Esophagus squamous epithelium (tissue), 5 donors: Measurements from ENCODE around the gene CNOT4. TPM values are rescaled to one million over a fixed set of nuclear protein-coding genes. Genes with fewer than 3 reads are reported as not detected.

ENCODE experiments used
- DNase-seq: peaks from one replicate; lab custom pipeline; 2025; lab: John Stamatoyannopoulos, UW
- H3K27ac ChIP-seq, 4 donors: fragments of 200-600 bp; sonication (generic); one replicate each; pipeline ENCODE4 v1.5.1; 2016 to 2019; ENCODE audit warnings: mild to moderate bottlenecking in 1 of 4
- H3K27me3 ChIP-seq, 4 donors: fragments of 200-600 bp; sonication (generic); 1 replicate in 3 of 4; 2 replicates in 1 of 4; pipeline versions ENCODE4 v1.5.1 to v1.6.0; 2017 to 2021; ENCODE audit warnings: antibody characterized with exemption in 1 of 4
- H3K36me3 ChIP-seq, 3 donors: fragments of 200-600 bp; sonication (generic); one replicate each; pipeline ENCODE4 v1.5.1; 2016 to 2019
- H3K4me1 ChIP-seq, 3 donors: fragments of 200-600 bp; sonication (generic); one replicate each; pipeline ENCODE4 v1.5.1; 2017 to 2019
- H3K4me3 ChIP-seq, 4 donors: fragments of 200-600 bp; sonication (generic); 1 replicate in 3 of 4; 2 replicates in 1 of 4; pipeline ENCODE4 v1.5.1; 2016 to 2019; ENCODE audit warnings: mild to moderate bottlenecking in 2 of 4, moderate library complexity in 1 of 4
- H3K9me3 ChIP-seq, 3 donors: fragments of 200-600 bp; sonication (generic); one replicate each; pipeline ENCODE4 v1.5.1; 2016 to 2019
- CTCF ChIP-seq, 6 experiments: fragments of 450-650 bp in 4 of 6; fragments of 200-600 bp in 2 of 6; sonication (generic) in 2 of 6; IDR thresholded peaks; one replicate each; pipeline ENCODE4 v1.5.1; 2016 to 2019; ENCODE audit warnings: antibody characterized with exemption in 6 of 6, mild to moderate bottlenecking in 4 of 6, moderate library complexity in 4 of 6
- POLR2A ChIP-seq, 4 donors: fragments of 450-650 bp; IDR thresholded peaks; one replicate each; pipeline ENCODE4 v1.6.1; 2017; ENCODE audit warnings: antibody characterized with exemption in 4 of 4, mild to moderate bottlenecking in 4 of 4, moderate library complexity in 3 of 4
- WGBS, 2 donors: methylation state at CpG; one replicate each; pipeline ENCODE4 v1.1.5; 2018; 5-methylcytosine and 5-hydroxymethylcytosine counted together
- intact Hi-C: fragments of 100-400 bp; cut with DNase I; formaldehyde crosslinking; loops from one replicate; pipeline ENCODE4 v1.15.0; 2022
- total RNA-seq, 4 donors: library from RNA; depleted of rRNA; stranded (reverse); fragments of >200 nt; gene quantifications; one replicate each; pipeline ENCODE4 v1.1.0, GENCODE V29; 2016
- donor health status: DM: yes; HTN: yes; CAD: no.

Gene CNOT4
- total RNA-seq, 4 donors from 2014 or later: 7.3 to 20.0 (median 14.0) TPM

- WGBS, 2 donors: 53 to 58% methylated on average over 1 of the region's 1 CpG
Measured at GRCh38 chr7:135349746-135350145, 160.2 kb downstream of the CNOT4 start.

GRCh38 chr7:135348493-135348892 is 161.4 kb downstream of the CNOT4 start:
- no peak for DNase-seq
- Histone ChIP-seq H3K27ac (no peak overlapping the region), H3K27me3 (no peaks in the 10 kb centered on the region), H3K4me1 (no peaks in the 10 kb centered on the region), H3K36me3 (no peaks in the 10 kb centered on the region), H3K9me3 (no peaks in the 10 kb centered on the region), H3K4me3 (no peak overlapping the region)
- intact Hi-C loops: no loop called here
- TF ChIP-seq CTCF (IDR thresholded peaks at IDR 0.05) (no peak), POLR2A (IDR thresholded peaks at IDR 0.05) (no peak)

More at GRCh38 chr7:135349746-135350145, 160.2 kb downstream of the CNOT4 start:
- no peak for DNase-seq
- intact Hi-C loops: no loop called here
- TF ChIP-seq CTCF (IDR thresholded peaks at IDR 0.05): no peak
- no peak for TF ChIP-seq POLR2A (IDR thresholded peaks at IDR 0.05)
- H3K36me3 ChIP-seq: no peaks in the 10 kb centered on the region
- H3K9me3 ChIP-seq: no peaks in the 10 kb centered on the region
- no peaks in the 10 kb centered on the region for H3K27me3 ChIP-seq
- H3K4me1 ChIP-seq: no peaks in the 10 kb centered on the region
- H3K4me3 ChIP-seq: no peak overlapping the region
- H3K27ac ChIP-seq: no peak overlapping the region

GRCh38 chr7:135343361-135343760 is 166.5 kb downstream of the CNOT4 start:
- 71 to 73% methylated on average over 1 to 2 of the region's 2 CpGs for WGBS, 2 donors
- intact Hi-C loops: no loop called here
- Histone ChIP-seq H3K27ac (no peak overlapping the region), H3K9me3 (no peaks in the 10 kb centered on the region), H3K36me3 (no peaks in the 10 kb centered on the region), H3K27me3 (no peaks in the 10 kb centered on the region), H3K4me1 (no peaks in the 10 kb centered on the region), H3K4me3 (no peak overlapping the region)
- no peak for DNase-seq
- TF ChIP-seq CTCF (IDR thresholded peaks at IDR 0.05): no peak
- TF ChIP-seq POLR2A (IDR thresholded peaks at IDR 0.05): no peak

- H3K4me3 ChIP-seq: no peak overlapping the region
- 61 to 69% methylated on average over 9 to 10 of the region's 10 CpGs for WGBS, 2 donors
- H3K4me1 ChIP-seq: no peaks in the 10 kb centered on the region
- intact Hi-C loops: no loop called here
- TF ChIP-seq CTCF (IDR thresholded peaks at IDR 0.05) (no peak), POLR2A (IDR thresholded peaks at IDR 0.05) (no peak)
- H3K36me3 ChIP-seq: no peaks in the 10 kb centered on the region
- H3K27ac ChIP-seq: no peak overlapping the region
- no peaks in the 10 kb centered on the region for H3K9me3 ChIP-seq
- H3K27me3 ChIP-seq: no peaks in the 10 kb centered on the region
- DNase-seq: no peak
Measured at GRCh38 chr7:135342887-135343286, 167.0 kb downstream of the CNOT4 start.

- TF ChIP-seq CTCF (IDR thresholded peaks at IDR 0.05): no peak
- no peak for TF ChIP-seq POLR2A (IDR thresholded peaks at IDR 0.05)
- Histone ChIP-seq H3K27ac (no peak overlapping the region), H3K9me3 (no peaks in the 10 kb centered on the region), H3K4me3 (no peak overlapping the region), H3K36me3 (no peaks in the 10 kb centered on the region), H3K4me1 (no peaks in the 10 kb centered on the region), H3K27me3 (no peaks in the 10 kb centered on the region)
- DNase-seq: no peak
- intact Hi-C loops: no loop called here
- WGBS, 2 donors: 78 to 81% methylated on average over 3 to 5 of the region's 5 CpGs
Measured at GRCh38 chr7:135341049-135341448, 168.9 kb downstream of the CNOT4 start.
